ENCODE measurements around the gene FXYD4.

- TF ChIP-seq CTCF (IDR thresholded peaks at IDR 0.05) (no peak), SP1 (CRISPR knock-in tag; conservative IDR thresholded peaks at IDR 0.05) (no peak), GABPB1 (CRISPR knock-in tag; IDR thresholded peaks at IDR 0.05) (no peak), TP53 (CRISPR knock-in tag; IDR thresholded peaks at IDR 0.05) (no peak), PREB (CRISPR knock-in tag; IDR thresholded peaks at IDR 0.05; ENCODE audit: borderline replicate concordance) (no peak), ATF3 (CRISPR knock-in tag; conservative IDR thresholded peaks at IDR 0.05) (no peak), PRDM15 (CRISPR knock-in tag; IDR thresholded peaks at IDR 0.05) (no peak), E2F4 (CRISPR knock-in tag; IDR thresholded peaks at IDR 0.05; ENCODE audit: borderline replicate concordance, low read depth) (no peak), CREB1 (CRISPR knock-in tag; IDR thresholded peaks at IDR 0.05) (no peak), OVOL2 (CRISPR knock-in tag; IDR thresholded peaks at IDR 0.05; ENCODE audit: borderline replicate concordance) (no peak), IRF2 (CRISPR knock-in tag; IDR thresholded peaks at IDR 0.05; ENCODE audit: borderline replicate concordance, low read depth) (no peak)
Observed at GRCh38 chr10:43339136-43339535, 32.3 kb upstream of the FXYD4 start.

Measured in WTC11 (cell line).